Mononuclear cell (primary cell): ENCODE measurements around the gene CAMK1D. TPM values are rescaled to one million over a fixed set of nuclear protein-coding genes. Genes with fewer than 3 reads are reported as not detected.
"Not testable (repeated sequence)": the region's sequence is repeated elsewhere in the genome, so short reads cannot be mapped to it uniquely, and the experiment has no call there.

ENCODE experiments used
- H3K27me3 ChIP-seq: 2 replicates; pipeline ENCODE4 v1.6.0; 2011; ENCODE audit warnings: low read length, control low read depth; ENCODE audit not compliant: insufficient read depth
- H3K4me1 ChIP-seq: 2 replicates; pipeline ENCODE4 v1.5.1; 2011; ENCODE audit warnings: mild to moderate bottlenecking, low read length, control low read depth; ENCODE audit not compliant: insufficient read depth
- H3K4me3 ChIP-seq: 2 replicates; pipeline ENCODE4 v1.5.1; 2011; ENCODE audit warnings: mild to moderate bottlenecking, low read length, moderate library complexity
- H3K9me3 ChIP-seq: 2 replicates; pipeline ENCODE4 v1.5.1; 2011; ENCODE audit warnings: low read depth, mild to moderate bottlenecking, control low read depth, low read length
- total RNA-seq: library from RNA; depleted of rRNA; stranded (reverse); fragments of >200 nt; gene quantifications from one replicate; pipeline ENCODE4 v1.2.3, GENCODE V29; 2012

The CAMK1D gene
- total RNA-seq, 1 donor = 11.0 TPM

- Histone ChIP-seq H3K4me3 (no peak overlapping the region), H3K27me3 (no peaks in the 10 kb centered on the region), H3K4me1 (peaks cover 12% of the 10 kb centered on the region)
Measured at GRCh38 chr10:12728494-12728893, 379.1 kb downstream of the CAMK1D start.

GRCh38 chr10:12729885-12730284, 380.5 kb downstream of the CAMK1D start:
- Histone ChIP-seq H3K4me3 (no peak overlapping the region), H3K9me3 (no peaks in the 10 kb centered on the region), H3K4me1 (peaks cover 12% of the 10 kb centered on the region), H3K27me3 (no peaks in the 10 kb centered on the region)

More at GRCh38 chr10:12728494-12728893, 379.1 kb downstream of the CAMK1D start:
- no peaks in the 10 kb centered on the region for H3K9me3 ChIP-seq

GRCh38 chr10:12730809-12731519, 381.6 kb downstream of the CAMK1D start:
- no peaks in the 10 kb centered on the region for H3K9me3 ChIP-seq
- H3K4me1 ChIP-seq = peaks cover 12% of the 10 kb centered on the region

DNA sequence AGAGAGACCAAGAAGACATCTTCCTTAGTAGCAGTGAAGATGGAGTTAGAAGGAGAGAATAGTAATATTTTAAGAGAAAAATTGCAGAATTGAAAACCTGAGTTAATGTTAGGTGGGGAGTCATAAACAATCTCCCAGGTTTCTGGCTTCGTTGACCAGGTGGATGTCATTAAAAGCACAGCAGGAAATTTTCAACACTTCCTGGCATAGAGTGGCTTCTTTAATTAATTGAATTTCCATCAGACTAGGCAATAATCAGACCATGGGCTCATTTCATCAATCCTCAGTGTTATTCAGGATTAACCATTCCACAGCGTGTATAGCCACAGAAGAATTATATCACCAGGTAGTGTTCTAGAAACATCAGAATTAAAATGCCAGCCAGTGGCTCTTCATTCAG, 383.9 kb downstream of the CAMK1D start:
- Histone ChIP-seq H3K4me3 (no peak overlapping the region), H3K9me3 (no peaks in the 10 kb centered on the region), H3K27me3 (no peaks in the 10 kb centered on the region), H3K4me1 (peaks cover 12% of the 10 kb centered on the region)

More at GRCh38 chr10:12730809-12731519, 381.6 kb downstream of the CAMK1D start:
- Histone ChIP-seq H3K4me3 (no peak overlapping the region), H3K27me3 (no peaks in the 10 kb centered on the region)

DNA sequence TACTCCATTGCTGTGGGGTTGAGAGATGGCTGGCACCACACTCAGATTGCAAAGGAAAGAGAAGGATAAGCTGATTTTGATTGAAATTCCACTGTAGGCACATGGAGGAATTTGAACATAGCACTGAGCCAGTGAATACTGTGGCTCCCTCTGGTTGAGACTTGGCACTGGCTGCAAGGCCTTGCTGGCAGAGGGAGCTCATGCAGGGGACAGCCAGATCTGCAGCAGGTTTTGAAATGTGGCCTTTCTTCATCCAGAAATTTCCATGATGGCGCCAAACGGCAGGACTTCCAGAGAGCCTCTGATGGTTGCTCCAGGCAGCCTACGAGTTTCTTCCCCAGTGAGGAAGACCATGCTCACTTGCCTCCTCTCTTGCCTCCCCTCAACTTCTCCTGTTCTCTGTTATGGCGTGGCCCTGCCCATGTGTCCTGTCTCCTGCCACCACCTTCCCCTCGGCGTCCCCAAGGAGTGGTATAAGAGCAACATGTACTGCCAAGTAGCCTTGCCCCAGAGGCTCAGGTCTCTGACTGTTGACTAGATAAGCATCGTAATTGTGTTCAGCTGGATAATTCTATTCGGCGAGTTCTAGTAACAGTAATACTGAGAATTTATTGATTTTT, 386.6 kb downstream of the CAMK1D start:
- H3K27me3 ChIP-seq = no peaks in the 10 kb centered on the region
- H3K4me1 ChIP-seq = peaks cover 2% of the 10 kb centered on the region
- H3K9me3 ChIP-seq = no peaks in the 10 kb centered on the region

DNA sequence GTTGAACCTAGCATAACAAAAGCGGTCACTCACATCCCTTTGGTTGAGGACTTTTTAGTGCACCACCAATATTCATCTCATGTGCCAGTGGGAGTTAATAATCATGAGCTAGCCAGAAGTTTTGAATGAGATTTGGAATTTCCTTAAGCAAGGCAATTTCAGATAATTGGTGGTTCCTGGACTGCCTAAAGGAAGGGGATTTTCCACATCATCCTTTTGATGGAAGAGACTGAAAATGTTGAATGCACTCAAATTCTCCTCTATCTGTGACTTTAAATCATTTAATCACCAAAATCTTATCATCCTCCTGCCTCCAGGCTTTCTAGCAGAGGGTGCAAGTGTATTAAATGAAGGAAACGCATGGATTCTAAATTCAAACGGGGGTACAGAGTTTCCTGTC, 391.5 kb downstream of the CAMK1D start:
- Histone ChIP-seq H3K27me3 (no peaks in the 10 kb centered on the region), H3K9me3 (no peaks in the 10 kb centered on the region), H3K4me1 (no peaks in the 10 kb centered on the region), H3K4me3 (no peak overlapping the region)

More for the DNA sequence above, 386.6 kb downstream of the CAMK1D start:
- H3K4me3 ChIP-seq = no peak overlapping the region

GRCh38 chr10:12741360-12741804, 392.0 kb downstream of the CAMK1D start:
- Histone ChIP-seq H3K27me3 (no peaks in the 10 kb centered on the region), H3K4me1 (no peaks in the 10 kb centered on the region), H3K9me3 (no peaks in the 10 kb centered on the region), H3K4me3 (no peak overlapping the region)

DNA sequence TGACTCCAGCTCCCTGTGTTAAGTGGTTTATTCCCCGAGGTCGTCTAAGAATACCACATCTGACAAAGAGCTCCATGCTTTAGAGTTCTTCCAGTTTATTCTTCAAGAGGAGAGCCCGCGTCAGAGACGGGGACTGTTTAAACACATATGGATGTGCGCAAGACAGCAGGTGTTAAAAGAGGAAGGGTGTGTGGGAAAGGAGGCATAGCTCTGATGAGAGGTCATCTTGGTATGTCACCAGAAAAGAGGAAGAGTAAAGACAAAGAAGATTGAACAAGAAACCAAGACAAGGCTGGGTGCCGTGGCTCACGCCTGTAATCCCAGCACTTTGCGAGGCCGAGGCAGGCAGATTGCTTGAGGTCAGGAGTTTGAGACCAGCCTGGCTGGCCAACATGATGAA, 393.4 kb downstream of the CAMK1D start:
- Histone ChIP-seq H3K9me3 (no peaks in the 10 kb centered on the region), H3K27me3 (no peaks in the 10 kb centered on the region), H3K4me3 (no peak overlapping the region), H3K4me1 (no peaks in the 10 kb centered on the region)

DNA sequence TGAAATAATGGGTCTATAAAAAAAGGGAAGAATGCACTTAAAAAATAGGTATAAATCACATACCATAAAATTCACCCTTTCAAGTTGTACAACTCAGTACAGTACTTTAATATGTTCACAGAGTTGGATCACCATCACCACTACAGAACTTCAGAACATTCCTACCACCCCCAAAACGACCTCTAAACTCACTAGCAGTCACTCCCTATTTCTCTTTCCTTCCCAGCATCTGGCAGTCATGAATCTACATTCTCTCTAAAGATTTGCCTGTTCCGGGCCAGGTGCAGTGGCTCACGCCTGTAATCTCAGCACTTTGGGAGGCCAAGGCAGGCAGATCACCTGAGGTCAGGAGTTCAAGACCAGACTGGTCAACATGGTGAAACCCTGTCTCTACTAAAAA, 394.1 kb downstream of the CAMK1D start:
- H3K4me1 ChIP-seq, H3K27me3 ChIP-seq, H3K9me3 ChIP-seq, H3K4me3 ChIP-seq: not testable (repeated sequence)

DNA sequence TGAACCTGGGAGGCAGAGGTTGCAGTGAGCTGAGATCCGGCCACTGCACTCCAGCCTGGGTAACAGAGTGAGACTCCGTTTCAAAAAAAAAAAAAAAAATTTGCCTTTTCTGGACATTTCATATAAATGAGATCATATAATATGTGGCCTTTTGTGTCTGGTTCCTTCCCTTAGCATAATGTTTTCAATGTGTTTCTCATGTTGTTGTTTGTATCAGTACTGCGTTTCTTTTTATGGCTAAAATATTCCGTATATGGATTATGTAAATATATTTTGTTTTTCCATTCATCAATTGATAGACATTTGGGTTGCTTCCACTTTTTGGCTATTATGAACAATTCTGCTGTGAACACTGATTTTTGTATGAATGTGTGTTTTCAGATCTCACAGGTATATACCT, 394.6 kb downstream of the CAMK1D start:
- no peaks in the 10 kb centered on the region for H3K9me3 ChIP-seq
- H3K4me1 ChIP-seq = no peaks in the 10 kb centered on the region
- no peaks in the 10 kb centered on the region for H3K27me3 ChIP-seq
- H3K4me3 ChIP-seq = no peak overlapping the region

DNA sequence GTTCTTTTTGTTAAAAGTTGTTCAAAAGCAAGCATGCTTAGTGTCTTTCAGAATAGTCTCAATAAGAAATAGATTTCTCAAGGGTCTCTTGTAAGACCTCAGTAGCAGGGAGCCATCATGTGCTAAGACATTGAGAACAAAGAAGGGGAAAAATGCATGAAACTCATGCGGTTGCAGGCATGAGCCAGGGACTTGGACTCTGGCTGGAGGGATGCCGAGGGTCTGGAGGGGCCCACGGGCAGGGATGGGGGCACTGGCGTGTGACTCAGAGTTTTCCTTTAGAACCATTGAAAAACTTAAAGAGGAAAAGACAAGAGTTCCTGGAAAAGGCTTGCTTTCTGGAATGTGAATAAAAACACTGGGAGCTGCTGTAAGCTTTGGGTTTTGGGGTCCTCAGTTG, 398.8 kb downstream of the CAMK1D start:
- H3K4me1 ChIP-seq = no peaks in the 10 kb centered on the region
- no peak overlapping the region for H3K4me3 ChIP-seq
- no peaks in the 10 kb centered on the region for H3K9me3 ChIP-seq
- no peaks in the 10 kb centered on the region for H3K27me3 ChIP-seq

- H3K27me3 ChIP-seq = no peaks in the 10 kb centered on the region
- H3K4me3 ChIP-seq = no peak overlapping the region
- no peaks in the 10 kb centered on the region for H3K4me1 ChIP-seq
- no peaks in the 10 kb centered on the region for H3K9me3 ChIP-seq
Measured at GRCh38 chr10:12749760-12750478, 400.6 kb downstream of the CAMK1D start.

GRCh38 chr10:12750526-12751201, 401.3 kb downstream of the CAMK1D start:
- Histone ChIP-seq H3K4me3 (no peak overlapping the region), H3K4me1 (no peaks in the 10 kb centered on the region), H3K9me3 (no peaks in the 10 kb centered on the region), H3K27me3 (no peaks in the 10 kb centered on the region)

- no peaks in the 10 kb centered on the region for H3K27me3 ChIP-seq
Measured at GRCh38 chr10:12755075-12755474, 405.7 kb downstream of the CAMK1D start.

GRCh38 chr10:12757351-12757750, 408.0 kb downstream of the CAMK1D start:
- H3K9me3 ChIP-seq = no peaks in the 10 kb centered on the region
- no peak overlapping the region for H3K4me3 ChIP-seq
- no peaks in the 10 kb centered on the region for H3K27me3 ChIP-seq

More at GRCh38 chr10:12755075-12755474, 405.7 kb downstream of the CAMK1D start:
- no peak overlapping the region for H3K4me3 ChIP-seq
- no peaks in the 10 kb centered on the region for H3K9me3 ChIP-seq
- no peaks in the 10 kb centered on the region for H3K4me1 ChIP-seq

More at GRCh38 chr10:12757351-12757750, 408.0 kb downstream of the CAMK1D start:
- H3K4me1 ChIP-seq = no peaks in the 10 kb centered on the region
